Measurements from ENCODE around the gene RAX2.

RAX2 gene

DNA sequence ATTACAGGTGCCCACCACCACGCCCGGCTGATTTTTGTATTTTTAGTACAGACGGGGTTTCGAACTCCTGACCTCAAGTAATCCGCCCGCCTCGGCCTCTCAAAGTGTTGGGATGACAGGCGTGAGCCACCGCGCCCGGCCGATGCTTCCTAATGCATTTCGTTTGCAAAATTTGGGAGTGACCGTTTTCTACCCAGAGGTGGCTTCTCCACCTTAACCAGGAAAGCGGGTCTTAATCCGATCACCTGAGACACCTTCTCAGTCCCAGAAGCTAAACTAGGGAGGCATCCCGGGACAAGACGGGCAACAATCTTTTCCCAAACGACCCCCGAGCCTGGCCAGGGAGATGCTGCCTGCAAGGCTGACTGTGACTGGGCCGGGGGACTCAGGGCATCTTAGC lies 29.0 kb upstream of the RAX2 start:
- no peak for DNase-seq

- DNase-seq, result peak; percentile 54
Observed at GRCh38 chr19:3798137-3798536, 26.1 kb upstream of the RAX2 start.

DNA sequence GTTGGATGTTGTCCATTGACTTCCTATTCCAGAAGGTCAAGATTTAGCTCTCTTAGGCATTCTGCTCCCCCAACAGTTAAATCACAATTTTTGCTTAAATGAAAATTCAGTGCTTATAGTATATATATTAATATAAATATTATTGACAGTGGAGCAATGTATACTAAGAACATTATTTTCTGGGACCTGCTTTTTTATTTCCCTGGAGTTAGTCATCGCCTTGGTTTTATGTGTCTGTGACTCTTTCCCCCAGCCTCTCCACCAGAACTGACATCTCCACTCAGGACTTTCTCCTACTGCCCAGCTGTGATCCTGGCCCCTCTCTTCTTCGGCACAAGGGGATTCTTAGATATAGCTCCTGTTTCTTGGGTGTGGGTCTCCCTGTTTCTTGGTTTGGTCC lies 24.3 kb upstream of the RAX2 start:
- no peak for DNase-seq

DNA sequence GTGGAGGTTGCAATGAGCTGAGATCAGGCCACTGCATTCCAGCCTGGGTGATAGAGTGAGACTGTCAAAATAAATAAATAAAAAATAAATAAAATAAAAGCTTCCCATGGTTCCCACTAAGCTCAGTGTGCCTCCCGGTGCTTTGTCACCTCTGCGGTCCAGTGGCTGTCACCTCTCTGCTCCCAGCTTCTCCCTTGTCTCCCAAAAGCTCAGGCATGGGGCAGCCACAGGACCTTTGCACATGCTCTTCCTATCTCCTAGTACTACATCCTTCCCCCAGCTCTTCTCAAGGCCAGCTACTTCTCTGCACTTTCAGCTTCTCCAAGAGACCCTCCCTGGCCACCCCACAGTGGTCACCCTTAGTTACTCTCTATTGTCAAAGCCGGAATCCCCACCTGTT lies 21.8 kb upstream of the RAX2 start:
- no peak for DNase-seq

- no peak for DNase-seq
Observed at GRCh38 chr19:3792114-3792513, 20.1 kb upstream of the RAX2 start.

DNA sequence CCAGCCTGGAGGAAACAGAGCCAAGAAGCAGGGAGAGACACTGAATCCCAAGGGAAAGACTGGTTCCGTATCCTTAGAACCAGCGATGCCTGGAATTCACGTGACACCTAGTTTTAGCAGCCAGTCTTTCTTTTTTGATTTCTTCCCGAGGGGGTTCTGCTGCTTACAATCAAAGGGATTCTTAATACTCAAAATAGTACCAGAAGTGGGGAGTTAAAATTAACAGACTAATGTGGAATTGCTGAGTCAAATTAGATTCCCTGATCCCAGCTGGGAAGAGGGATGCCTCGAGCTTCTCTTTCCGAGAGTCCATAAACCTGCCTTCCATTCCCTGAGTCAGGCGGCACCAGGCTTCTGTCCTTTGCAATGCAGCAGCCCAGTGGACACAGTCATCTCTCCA lies 18.9 kb upstream of the RAX2 start:
- no peak for DNase-seq

DNA sequence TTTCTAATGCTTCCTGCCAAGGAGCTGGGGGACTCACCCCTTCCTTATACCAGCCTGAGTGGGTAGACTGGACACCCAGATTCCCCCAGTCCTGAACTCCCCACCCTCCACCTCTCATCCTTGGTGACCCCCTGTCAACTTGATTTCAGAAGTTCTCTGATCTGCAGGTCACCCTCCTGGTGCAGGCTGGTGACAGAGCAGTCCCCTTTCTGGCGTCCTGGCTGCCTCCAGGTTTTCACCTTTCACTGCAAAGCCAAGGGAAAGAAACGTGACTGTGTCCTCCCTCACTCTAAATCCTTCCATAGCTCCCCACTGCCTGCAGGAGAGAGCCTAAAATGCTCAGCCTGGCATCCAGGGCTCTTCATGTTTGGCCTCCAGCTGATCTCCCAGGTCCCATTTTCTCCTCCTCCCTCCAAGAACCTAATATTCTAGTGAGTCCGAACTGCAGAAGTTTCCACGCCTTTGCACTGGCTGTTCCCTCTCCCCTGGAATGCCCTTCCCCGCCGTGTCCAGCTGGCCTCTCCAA lies 18.2 kb upstream of the RAX2 start:
- DNase-seq, result no peak

DNA sequence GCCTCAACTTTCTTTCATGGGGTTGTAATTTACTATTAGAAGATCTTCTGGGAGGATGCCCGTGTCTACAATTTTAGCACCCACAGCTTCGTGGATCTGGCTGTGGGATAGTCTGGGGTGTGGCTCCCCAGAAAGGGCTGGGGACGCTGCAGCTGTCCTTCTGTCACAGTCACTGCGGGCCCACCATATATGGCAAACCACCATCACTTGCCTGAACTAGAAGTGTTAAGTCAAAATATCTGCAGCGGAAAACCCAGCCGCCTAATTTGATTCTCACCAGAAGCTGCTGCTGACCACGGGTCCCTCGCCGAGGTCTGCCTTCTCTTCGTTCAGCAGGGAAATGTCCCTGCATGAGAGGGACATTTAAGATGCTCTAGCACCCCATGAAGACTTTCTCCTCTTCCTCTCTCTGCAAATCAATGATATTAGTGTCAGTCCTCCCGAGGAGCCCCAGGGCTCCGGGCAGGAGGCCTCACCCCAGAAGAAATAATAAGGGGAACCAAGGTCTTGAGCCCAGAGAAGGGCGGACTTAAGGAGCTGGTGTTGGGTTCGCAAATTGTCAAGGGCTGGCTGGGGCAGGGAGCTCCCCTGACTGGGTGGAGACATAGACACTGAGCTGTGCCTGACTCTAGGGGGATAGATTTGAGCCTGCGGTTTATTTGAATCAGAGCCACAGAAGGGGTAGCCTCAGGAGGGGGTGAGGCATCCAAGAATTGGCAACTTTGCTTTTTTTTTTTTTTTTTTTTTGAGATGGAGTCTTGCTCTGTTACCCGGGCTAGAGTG lies 17.2 kb upstream of the RAX2 start:
- DNase-seq, result no peak

DNA sequence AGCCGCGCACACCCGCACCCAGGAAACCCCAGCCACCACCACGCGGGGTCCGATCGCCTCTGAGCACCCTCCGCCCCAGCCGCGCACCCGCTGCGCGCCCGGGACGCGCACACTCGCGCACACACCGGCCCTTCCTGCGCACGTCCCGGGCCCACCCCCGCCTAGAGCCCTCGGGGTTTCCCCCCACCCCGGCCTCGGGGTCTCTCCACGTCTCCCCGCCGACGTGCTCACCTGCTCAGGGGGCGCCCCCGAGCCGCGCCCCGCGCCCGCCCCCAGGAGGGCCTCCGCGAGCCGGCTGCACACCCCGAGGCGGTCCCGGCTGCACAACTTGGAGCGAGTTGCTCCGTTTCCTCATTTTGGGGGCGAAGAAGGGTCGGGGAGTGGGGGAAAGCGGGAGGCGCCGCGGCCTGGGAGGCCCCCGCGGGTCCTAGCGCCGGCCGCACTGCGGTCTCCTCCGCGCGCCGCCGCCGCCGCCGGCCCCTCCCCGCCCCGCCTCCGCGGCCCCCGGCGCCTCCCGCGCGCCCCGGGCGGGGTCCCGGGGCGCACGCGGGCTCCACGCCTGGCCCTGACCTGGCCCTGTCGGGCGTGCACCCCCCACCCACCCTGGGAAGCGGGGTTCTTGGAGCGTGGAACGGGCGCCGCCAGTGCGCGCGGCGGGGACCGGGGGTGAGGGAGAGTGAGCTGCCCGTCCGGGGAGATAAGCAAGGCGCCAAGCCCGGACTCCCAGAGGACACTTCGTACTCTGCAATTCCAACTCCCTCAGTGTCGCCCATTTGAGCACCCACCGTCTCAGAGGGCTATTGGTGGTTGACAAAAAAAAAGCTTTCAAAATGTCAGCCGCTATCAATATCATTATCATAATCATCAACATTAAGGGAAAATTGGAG lies 14.2 kb upstream of the RAX2 start, which contains the start of gene MATK:
MATK (minus strand) TSS at position 444 of the 887 bp plus-strand sequence. CDS start 1,246 bp downstream, outside the sequence.
- DNase-seq, result peak; percentile 18

DNA sequence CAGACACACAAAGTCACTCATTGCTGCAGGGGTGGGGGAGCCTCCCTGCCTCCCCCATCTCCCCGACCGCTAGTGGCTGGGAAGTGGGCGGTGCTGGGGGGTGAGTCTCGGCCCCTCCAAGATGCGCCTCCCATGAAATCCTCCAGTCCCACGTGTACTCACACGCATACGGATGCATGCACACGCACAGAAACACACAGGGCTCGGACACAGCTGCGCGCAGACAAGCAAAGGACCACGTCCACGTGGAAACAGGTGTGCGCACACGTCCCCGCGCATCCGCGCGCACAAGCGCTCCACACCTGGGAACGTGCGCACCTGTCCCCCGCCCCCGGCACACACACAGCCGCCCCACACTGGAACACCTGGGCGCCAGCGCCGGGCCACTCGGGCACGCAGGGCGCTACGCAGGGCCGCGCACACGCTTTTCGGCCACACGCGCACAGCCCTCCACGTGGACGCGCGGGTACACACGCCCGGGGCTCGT lies 13.5 kb upstream of the RAX2 start:
- DNase-seq, result peak; percentile 22

GRCh38 chr19:3784607-3785450 lies 12.8 kb upstream of the RAX2 start:
- DNase-seq, result no peak

DNA sequence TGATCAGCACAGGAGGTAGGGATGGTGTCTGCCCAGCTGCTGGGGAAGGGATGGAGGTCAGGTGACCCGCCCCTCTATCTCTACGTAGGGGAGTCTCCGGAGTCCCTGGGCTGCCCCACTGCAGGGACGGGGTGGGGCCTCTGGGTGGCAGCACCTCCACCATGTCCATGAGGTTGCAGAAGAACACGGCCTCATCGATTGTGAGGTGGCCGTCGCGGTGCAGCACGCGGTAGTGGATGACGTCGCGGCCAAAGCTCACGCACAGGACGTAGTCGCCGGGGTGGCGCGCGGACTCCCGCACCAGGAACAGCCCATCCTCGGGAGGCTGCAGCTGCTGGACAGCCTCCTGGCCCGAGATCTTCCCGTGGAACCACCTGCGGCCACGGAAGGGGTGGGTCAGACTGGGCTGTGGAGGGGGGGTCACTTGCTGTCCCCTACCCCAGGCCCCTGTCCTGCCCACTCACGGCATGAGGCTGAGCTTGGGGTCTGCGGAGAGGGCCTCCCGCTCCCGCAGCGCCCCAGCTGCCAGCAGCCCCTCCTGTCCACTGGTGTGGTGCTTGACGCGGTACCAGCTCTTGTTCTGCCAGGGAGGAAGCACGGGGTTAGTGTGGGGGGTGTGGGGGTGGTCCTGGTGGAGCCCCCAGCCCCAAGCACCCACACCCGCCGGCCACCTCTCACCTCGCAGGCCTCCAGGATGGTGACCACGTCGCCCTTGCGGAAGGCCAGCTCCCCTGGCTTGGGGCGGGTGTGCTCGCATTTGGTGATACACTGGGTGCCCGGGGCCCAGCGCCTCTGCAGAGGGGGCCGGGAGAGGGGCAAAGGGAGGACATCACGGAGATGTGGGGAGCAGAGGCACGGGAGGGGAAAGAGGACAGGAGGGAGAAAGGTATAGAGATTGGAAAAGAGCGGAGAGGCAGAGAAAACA lies 11.9 kb upstream of the RAX2 start:
- DNase-seq, result peak; percentile 43

- DNase-seq, result no peak
Observed at GRCh38 chr19:3782903-3783302, 10.9 kb upstream of the RAX2 start.

DNA sequence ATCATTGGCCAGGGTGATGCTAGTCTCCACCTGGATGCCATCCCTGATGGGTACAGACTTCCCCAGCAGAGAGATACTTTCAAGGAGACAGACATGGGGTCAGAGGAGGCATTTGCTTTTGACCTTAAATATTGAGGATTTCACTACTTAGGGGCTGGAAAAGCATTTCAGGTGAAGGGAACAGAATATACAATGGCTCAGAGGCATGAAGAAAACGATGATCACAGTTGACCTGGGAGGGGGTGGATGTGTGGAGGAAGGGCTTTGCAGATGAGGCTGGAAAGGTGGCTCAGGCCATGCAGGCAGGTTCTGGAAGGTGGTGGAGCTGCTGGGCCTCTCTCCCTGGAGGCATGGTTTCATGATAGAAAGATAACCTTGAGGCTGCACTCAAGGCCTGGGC lies 10.3 kb upstream of the RAX2 start:
- DNase-seq, result no peak

- DNase-seq, result no peak
Observed at GRCh38 chr19:3781603-3782002, 9.6 kb upstream of the RAX2 start.

DNA sequence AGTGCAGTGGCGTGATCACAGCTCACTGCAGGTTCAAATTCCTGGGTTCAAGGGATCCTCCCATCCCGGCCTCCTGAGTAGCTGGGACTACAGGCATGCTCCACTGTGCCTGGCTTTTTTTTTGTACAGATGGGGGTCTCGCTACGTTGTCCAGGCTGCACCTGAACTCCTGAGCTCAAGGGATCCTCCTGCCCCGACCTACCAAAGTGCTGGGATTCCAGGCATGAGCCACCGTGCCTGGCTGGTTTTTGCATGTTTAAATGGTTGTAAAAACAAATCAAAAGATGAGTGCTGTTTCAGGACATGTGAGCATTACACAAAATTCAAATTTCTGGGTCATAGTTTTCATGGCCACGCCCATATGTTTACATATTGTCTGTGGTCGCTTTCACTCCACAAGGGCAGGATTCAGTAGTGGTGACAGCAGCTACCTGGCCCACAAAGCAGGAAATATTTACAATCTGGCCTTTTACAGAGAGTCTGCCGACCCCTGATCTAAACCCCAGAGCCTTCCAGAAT lies 8.8 kb upstream of the RAX2 start:
- DNase-seq, result no peak

DNA sequence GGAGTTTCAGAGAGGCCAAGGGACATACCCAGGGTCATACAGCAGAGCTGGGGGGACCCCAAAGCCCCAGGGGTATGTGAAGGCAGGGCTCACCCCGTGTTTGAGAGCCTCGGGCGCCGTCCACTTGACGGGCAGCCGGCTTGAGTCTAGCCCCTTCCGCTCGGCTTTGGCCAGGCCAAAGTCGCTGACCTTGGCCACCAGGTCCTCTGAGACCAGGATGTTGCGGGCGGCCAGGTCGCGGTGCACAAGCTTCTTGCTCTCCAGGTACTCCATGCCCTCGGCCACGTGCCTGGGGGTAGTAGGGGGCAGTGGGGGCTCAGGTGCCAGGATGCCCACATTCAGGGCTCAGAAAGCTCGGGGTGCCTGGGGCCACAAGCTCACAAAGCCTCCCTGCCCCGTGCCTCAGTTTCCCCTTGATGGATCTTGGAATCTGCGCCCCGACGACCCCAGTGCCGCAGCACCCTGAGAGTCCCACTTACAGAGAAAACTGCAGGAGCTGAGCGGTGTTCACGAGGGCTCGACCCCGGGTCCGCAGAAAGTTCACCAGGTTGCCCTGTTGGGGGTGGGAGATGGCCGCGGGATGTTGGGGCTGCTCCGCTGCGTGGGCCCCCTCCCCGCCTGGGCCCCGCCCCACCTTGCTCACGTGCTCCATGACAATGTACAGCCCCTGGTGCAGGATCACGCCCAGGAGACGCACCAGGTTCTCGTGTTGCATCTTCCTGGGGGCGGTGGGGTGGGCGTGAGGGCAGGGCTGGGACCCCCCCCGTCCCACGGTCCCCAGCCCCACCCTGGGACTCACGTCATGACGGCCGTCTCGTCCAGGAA lies 7.1 kb upstream of the RAX2 start:
- no peak for DNase-seq

DNA sequence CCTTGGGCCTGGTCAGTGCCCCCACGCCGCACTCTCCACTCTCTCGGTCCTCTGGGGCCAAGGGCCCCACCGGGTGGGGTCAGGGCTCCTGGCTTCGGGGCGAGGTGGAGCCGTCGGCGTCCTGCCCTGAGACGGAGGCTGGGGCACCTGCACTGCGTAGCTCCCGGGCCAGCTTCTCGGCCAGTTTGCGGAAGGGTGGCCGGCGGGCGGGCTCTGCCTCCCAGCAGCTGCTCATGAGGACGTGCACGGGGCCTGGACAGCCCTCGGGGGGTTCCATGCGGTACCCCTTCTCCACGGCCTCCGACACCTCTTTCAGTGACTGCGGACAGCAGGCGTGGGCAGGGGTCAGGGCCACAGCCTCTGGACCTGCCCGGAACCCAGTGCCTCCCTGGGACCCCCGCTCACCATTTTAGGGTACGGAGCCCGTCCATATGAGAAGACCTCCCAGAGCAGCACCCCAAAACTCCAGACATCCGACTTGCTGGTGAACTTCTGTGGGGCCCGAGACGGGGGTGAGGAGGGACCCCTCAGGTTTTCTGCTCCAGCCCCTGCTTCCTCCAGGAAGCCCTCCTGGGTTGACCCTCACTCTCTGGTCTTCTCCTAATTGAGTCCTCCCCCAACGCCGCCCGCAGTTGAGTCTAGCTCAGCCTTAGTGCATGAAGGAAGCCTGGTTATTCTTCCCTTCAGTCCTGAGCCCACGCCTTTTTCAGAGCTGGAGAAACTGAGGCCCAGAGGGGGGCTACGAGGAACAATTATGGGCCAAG lies 6.3 kb upstream of the RAX2 start:
- no peak for DNase-seq

DNA sequence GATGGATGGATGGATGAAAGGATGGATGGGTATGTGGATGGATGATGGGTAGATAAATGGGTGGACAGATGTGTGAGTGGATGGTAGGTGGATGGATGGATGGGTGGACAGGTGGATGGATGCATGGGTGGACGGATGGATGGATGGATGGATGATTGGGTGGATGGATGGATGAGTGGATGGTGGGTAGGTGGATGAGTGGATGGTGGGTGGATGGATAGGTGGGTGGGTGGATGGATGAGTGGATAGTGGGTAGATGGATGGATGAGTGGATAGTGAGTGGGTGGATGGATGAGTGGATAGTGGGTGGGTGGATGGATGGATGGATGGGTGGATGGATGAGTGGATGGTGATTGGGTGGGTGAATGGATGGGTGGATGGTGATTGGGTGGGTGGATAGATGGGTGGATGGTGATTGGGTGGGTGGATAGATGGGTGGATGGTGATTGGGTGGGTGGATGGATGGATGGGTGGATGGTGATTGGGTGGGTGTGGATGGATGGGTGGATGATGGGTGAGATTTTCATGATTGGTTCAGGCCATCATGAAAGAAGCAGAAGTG lies 4.5 kb upstream of the RAX2 start:
- DNase-seq, result no peak

Measured in CD4-positive, alpha-beta T cell treated with Interleukin-6 for 4 hours (primary cell).